HG03575 (cell line): ENCODE results near the gene DNAH10.

Experiments
- ATAC-seq: cut with Tn5 transposase; IDR thresholded peaks from one replicate; pipeline ENCODE4 v1.9.1; 2021; ENCODE audit not compliant: unreplicated experiment, insufficient number of reproducible peaks, low FRiP score; ENCODE audit errors: extremely low read depth

DNAH10 gene

DNA sequence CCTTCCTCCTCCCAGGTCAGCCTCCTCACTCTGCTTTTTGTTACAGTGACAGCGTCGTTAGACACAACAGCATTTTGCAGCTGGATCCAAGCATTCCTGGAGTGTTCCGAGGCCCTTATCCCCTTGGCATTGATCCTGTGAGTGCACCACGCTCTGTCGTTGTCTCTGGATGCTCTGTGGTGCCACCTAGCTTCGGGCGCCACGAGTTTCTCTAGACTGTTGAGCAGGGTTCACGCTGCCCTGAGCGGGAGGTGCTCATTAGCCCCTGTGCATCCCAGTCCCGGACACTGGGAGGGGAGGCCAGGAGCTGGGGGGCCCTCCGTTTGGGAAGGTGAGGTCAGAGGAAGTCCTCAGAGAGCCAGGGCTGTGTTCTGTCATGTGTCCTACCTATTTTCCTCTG, 17.3 kb upstream of the DNAH10 start:
- no peak for ATAC-seq

DNA sequence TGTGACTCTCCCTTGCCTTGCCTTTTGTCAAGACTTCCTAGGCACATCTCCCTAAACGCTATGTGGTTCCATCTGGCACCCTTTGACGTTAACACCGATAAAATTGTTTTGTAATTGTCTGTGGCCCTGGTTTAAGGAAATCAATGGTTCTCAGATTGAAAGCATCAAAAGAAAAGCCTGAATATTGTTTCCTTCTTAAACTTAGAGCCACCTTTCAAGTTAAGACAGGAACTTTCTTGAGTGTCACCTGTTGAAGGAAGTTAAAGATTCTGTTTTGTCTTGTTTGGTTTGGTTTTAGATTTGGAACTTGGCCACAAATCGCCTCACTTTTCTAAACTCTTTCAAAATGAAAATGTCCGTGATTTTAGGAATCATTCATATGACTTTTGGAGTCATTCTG, 14.8 kb upstream of the DNAH10 start:
- no peak for ATAC-seq

DNA sequence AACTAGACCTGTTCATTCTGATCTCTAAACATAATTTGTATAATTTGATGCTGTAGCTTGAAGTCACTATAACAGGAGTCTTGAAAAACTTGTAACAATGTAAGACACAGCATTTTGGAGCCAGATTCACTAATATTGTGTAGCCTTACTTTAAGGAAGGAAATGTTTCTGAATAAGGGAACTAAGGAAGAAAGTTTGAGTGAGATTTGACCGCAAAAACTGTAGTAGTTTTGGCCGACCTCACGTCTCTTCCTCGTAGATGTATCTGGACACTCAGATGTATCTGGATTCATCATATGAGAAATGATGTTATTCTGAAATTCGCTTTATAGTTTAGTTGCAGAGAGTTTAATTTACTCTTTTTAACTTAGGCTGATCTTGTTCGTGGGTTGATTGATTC, 13.9 kb upstream of the DNAH10 start:
- no peak for ATAC-seq

DNA sequence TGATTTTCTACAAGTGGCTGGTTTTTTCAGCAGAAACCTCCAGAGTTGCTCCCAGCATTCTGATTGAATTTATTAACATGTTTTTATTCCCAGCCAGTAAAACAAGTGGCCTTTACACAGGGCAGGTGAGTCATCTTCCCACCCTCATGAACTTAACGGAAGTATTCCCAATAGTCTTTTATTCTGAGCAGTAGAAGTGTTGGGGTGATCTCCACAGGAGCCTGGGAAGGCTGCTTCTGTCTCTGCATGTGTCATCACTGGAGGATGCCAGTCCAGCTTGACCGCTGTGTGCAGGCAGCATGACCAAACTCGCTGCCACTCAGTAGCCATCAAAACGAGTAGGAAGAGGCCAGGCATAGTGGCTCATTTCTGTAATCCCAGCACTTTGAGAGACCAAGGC, 13.4 kb upstream of the DNAH10 start:
- no peak for ATAC-seq

DNA sequence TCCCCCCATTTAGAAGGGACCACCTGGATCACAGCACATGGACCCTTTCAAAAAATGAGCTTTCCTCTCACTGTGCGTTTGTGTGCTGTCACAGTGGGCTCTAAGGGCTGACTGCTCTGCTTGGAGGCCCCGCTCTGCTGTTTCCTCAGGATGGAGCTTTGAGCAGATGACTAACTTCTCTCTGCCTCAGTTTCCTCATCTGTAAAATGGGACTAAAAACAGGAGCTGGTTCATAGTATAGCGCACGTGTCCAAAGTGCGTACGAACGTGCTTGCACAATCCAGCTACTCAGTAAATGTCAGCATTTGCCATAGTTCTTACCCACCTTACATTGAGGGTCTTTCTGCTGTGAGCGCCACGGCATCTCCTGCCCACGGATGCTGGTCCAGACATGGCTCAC, 12.7 kb upstream of the DNAH10 start:
- ATAC-seq: no peak

DNA sequence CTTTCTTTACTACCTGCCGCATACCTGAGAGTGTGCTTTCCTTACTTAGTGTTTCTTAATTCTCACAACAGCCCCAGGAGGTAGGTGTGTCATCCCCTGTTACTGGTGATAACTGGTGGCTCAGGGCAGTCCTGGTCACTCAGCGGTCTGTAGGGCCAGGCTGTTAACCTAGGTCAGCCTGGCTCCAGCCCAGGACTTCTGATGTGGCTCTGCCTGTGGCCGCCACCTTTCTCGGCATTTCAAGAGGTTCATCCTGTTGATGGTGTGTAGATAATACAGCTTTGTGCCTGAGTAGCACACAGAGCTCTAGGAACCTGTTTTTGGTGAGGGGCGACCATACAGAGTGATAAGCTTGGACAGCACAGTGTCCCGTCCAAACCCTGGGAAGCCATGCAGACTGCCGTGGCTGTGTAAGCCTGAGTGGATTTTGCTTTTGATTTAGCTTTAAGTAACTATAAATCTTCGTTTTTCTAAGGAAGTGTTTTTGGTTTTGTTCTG, 11.9 kb upstream of the DNAH10 start:
- no peak for ATAC-seq

DNA sequence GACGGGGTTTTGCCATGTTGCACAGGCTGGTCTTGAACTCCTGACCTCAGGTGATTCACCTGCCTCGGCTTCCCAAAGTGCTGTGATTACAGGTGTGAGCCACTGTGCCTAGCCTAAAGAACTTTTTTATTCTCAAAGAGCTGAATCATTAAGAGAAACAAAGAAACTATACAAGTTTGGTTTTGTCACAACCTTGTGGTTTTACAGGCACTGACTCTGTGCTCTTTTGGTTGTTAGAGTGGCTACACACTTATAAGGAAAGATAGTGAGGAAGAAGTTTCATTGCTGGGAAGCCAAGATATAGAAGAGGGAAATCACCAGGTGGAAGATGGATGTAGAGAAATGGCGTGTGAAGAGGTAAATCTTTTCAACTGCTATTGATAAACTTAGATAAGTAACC, 10.1 kb upstream of the DNAH10 start:
- no peak for ATAC-seq

DNA sequence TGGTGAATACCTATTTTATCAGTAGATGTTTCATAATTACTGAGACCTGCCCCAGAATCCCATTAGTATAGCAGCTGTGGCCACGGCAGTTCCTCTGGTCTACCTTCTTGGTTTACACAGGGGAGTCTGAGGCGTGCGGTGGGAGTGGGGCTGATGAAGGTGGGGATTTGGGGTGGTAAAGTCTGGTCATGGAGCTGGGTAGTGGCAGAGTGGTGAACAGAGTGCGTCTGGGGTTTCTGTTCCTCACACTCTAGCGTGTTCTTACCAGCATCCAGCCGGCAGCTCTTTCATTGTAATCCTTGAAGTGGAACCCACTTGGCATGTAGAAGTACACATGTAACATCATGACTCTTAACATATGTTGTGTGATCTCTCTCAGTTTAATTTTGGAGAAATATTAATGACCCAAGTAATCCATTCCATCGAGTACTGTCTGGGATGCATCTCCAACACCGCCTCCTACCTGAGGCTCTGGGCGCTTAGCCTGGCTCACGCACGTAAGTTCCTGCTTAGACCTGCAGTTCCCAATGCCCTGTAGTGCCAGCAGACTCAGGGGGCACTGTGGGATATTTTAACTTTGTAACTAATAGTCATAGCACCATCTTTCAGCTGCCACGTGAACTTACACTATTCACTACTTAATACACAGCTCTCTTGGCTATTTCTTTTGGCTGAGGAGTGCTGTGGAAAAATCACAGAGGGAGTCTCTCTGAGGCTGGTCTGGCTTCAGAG, 7.9 kb upstream of the DNAH10 start:
- ATAC-seq: no peak

DNA sequence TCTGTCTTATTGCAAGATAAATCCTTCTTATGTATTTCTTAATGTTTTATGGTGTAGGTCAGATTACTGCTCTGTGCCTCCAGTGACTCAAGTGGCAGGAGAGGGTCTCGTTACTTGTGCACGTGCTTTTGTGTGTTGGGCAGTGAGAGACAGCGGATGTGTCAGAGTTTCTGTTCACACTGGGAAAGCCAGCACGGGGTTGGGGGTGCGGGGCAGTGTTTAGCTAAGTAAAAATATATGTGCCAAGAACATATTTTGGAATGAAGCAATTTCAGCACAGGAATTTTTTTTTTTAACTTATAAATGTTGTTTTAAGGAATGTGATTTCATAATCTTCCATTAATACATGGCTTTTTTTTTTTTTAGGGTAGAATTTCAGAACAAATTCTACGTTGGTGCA, 4.5 kb upstream of the DNAH10 start:
- no peak for ATAC-seq

DNA sequence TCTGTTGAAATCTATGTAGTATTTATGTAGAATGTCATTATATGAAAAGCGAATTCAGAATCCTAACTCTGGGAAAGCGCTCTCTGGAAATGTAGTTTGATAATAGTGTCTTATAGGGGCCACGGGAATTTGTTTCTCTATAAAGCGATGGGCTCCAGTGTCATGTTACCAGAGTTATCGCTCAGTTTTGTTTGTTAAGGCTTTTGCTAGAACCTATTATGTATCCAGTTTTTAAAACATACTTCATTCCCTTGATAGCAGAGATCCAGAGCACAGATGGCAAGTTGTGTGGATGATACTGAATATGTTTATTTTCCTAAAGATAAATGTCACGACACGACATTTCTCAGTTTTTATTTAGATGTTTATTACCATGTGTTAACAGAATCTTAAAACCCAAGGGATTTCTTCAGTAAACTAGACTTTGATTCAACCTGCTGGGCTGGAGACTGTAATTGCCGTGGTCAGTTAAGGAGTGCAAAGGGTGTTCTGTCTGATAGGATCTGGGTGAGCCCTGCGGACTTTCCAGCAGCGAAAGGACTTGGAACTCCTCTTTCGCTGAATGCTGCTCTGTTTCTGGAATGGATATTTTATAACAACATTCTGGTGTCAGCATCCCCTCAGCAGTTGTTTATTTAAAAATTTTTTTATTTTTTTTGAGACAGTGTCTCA, 1.7 kb upstream of the DNAH10 start:
- ATAC-seq: no peak

DNA sequence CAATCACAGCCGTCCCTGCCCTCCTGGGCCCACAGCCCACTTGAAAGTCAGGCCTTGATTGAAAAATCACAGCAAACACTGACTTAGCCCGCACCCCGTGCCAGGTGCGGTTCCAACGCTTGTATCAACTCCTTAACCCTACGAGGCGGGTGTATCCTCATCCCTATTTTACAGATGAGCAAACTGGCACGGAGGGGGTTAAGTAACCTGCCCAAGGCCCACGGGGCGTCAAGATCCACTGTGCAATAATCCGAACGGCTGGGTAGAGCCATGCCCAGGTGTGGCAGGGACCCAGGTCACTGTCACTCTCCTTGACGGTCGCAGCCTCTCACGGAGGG, 583 bp downstream of the DNAH10 start:
- no peak for ATAC-seq

DNA sequence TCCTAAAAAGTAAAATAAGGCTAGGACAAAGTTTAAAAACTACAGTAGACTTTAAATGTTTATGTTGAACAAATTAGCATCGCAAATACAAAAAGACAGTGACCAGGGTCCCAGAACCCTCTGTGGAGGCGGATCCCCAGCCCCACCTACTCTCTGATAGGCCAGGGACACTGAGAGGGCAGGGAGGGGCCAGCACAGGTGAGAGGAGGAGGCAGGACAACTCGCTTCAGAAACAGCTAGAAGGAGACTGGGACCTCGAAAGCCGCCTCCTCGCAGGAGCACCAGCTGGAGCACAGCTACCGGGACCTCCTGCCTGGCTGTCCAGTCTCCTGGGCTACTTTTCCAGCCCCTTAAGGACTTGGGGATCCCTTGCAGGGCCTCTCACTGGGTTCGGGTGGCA, 992 bp downstream of the DNAH10 start:
- ATAC-seq: no peak

DNA sequence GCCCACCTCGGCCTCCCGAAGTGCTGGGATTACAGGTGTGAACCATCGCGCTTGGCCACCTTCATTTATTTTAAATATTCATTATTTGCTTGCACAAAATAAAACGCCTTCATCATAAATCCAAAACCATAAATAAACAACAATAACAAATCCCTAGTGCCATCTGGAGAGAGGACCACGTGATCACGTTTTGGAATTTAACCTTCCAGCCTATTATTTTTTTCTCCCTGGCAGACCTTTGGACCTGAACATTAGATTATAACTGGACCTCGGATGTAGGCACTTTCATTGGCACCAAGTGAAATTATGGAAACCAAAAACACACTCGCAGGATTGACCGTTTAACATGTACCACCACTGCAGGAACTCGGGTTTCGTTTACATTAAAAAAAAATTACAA, 2.0 kb downstream of the DNAH10 start:
- no peak for ATAC-seq

DNA sequence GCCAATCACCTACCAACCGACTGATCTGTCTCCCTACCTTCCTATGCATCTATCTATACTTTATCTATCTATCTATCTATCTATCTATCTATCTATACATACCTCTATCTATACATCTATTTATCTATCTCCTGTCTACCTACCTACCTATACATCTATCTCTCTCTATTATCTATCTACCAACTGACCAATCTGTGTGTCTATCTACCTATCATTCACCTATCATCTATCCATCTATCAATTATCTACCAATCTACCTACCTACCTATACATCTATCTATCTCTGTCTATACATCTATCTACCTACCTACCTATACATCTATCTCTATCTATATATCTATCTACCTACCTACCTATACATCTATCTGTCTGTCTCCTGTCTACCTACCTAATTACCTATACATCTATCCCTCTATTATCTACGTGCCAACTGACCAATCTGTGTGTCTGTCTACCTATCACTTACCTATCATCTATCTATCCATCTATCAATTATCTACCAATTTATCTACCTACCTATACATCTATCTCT, 3.5 kb downstream of the DNAH10 start:
- no peak for ATAC-seq

DNA sequence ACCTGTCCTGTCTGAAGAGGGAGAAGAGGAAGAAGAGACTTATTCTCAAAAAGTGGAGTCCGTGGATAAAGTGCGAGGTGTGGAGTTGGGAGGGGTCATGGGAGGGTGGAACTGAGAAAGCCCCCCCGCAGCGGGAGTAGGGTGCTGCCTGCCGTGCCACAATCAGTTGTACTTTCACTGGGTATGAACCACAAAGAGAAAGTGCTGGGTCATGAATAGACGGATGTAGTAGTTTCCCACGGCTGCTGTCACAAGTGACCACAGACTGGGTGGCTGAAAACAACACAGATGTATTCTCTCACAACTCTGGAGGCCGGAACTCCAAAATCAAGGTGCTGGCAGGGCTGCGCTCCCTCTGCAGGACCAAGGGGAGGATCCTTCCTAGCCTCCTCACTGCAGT, 5.5 kb downstream of the DNAH10 start:
- no peak for ATAC-seq

DNA sequence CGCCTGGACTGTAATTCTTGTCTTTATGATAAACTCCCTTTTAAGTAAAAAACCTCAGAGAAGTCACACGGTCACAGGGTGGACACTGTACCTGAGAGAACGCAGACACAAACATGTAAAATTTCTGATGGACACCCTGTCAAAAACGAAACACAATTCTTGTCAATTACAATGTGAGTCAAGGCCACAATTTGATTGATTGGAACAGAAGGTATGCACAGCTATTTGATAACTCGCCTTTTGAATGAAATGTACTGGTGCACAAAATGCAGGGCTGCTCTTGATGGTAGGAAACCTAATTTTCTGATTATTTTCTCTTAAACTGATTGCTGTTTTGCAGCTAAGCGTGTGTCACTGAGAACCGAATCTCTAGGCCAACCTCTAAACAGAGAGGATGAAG, 9.2 kb downstream of the DNAH10 start:
- ATAC-seq: no peak

DNA sequence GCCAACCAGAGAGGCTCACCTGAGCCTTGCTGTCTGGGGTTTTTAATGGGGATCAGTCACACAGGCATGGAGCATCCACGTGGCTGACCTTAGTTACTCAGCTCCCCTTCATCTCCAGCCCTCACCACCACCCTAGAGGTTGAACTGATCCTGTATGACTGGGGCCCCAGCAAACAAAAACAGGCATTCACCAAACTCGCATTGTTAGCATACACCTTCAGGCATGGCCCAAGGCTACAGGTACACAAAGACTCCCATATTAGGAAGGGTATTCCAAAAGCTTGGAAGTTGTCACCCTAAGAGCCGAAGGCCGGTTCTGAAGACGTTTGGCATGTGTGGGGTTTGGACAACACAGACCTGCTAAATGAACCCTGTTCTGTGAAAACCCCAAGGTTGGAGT, 10.0 kb downstream of the DNAH10 start:
- ATAC-seq: no peak

DNA sequence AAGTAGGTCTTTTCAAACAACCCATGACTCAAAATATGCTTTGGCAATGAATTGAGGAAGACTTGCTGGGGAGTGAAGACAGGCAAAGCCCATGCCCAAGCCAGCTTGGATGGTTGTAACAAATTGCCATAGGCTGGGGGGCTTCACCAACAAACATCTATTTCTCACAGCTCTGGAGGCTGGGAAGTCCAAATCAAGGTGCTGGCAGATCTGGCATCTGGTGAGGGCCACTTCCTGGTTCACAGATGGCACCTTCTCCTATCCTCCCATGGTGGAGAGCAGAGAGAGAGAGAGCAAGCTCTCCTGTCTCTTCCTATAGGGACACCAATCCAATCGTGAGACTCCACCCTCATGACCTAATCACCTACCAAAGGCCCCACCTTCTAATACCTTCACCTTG, 11.3 kb downstream of the DNAH10 start:
- no peak for ATAC-seq

DNA sequence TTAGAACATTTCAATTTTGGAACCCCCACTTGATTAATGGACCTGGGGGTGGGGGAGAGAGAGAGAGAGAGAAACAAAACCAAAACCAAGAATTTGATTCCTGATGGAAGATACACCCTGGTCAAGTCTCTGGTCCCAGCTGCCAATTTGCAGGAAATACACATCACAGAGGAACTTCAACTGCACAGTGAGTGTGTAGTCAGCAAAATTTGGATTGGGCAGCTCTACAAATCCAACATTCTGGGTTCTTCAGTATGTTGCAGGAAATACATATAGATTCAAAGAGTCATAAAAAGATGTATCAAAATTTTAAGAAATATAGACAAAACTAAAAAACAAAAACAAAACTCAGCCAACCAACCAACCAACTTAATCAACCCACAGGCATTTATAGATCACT, 17.4 kb downstream of the DNAH10 start:
- ATAC-seq: no peak

DNA sequence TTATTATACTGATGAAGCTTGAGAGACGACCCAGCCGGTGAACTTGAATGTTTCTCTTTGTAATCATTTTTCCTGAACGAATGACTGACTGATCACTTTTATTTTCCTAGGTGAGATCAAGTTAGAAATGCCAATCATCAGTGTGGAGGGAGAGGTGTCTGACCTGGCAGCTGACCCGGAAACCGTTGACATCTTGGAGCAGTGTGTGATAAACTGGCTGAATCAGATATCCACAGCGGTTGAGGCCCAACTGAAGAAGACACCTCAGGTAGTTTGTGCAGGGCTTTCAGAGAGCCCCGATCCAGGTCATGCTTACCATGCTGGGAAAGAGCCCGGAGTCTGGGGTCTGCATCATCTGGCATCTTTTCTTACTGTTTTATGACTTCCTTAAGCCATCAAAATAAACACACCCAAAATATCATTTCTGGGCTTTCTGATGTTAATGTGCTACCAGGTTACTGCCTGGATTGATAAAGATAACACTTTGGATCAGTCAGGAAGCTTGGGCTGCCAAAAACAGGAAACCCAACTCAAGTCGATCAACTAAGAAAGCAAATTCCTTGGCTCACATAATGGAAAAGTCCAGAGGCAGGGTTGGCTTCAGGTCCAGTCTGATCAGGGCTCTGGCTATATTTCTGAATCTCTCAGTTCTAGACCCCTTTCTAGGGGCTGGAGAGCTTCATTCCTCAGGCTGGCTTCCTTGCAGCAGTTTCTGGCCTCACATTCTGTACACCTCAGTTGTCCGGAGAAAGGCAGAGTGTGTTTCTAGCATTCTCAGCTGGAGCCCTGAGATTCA, 21.1 kb downstream of the DNAH10 start:
- no peak for ATAC-seq
